K562 (cell line): ENCODE results near the gene CELA1. TPM values are rescaled to one million over a fixed set of nuclear protein-coding genes. Genes with fewer than 3 reads are reported as not detected.
A peak's percentile ranks its signal among the peaks of the same experiment; 100 is the strongest.

Experiments
- ADNP ChIP-seq: fragments of 200-800 bp; sonication (Bioruptor generic); IDR thresholded peaks from 2 replicates; pipeline ENCODE4 v1.6.1; 2016; ENCODE audit warnings: missing genetic modification characterization, missing compliant biosample characterization
- CCAR2 ChIP-seq: fragments of 200-400 bp; formaldehyde crosslinking; IDR thresholded peaks from 2 replicates; pipeline ENCODE4 v1.6.1; 2017; ENCODE audit warnings: mild to moderate bottlenecking, low read depth, low read length
- DACH1 ChIP-seq: fragments of 450-650 bp; IDR thresholded peaks from 2 replicates; pipeline ENCODE4 v1.6.1; 2018; ENCODE audit not compliant: partially characterized antibody
- ETV6 ChIP-seq, 3 experiments: fragments of 150-350 bp in 1 of 3; sonication (generic) in 1 of 3; formaldehyde crosslinking in 1 of 3; IDR thresholded peaks; 2 replicates each; pipeline versions ENCODE4 v1.6.1 to v1.8.0; 2014 to 2022; ENCODE audit warnings: borderline replicate concordance in 2 of 3, low read depth in 2 of 3, antibody characterized with exemption in 1 of 3, low read length in 1 of 3, mild to moderate bottlenecking in 1 of 3, missing genetic modification reagents in 1 of 3
- HIVEP1 ChIP-seq: fragments of 250-450 bp; sonication (Bioruptor Pico); IDR thresholded peaks from 2 replicates; pipeline ENCODE4 v1.4.0; 2020; ENCODE audit warnings: mild to moderate bottlenecking
- JUND ChIP-seq, 2 experiments: IDR thresholded peaks; 2 replicates in 1 of 2; 3 replicates in 1 of 2; pipeline ENCODE4 v1.6.1; 2011; ENCODE audit warnings: borderline replicate concordance in 2 of 2, low read depth in 2 of 2, low read length in 2 of 2, improper control_type of control experiment in 1 of 2, missing biosample characterization in 1 of 2, missing genetic modification characterization in 1 of 2, missing genetic modification reagents in 1 of 2
- MTA2 ChIP-seq: fragments of 450-650 bp; IDR thresholded peaks from 2 replicates; pipeline ENCODE4 v1.6.1; 2016; ENCODE audit warnings: low read depth
- NR2C2 ChIP-seq, 2 experiments: fragments of 200-800 bp in 1 of 2; sonication (Bioruptor generic) in 1 of 2; sonication (generic) in 1 of 2; formaldehyde crosslinking in 1 of 2; IDR thresholded peaks; 2 replicates each; pipeline versions ENCODE4 v1.6.1 to v1.8.0; 2016 to 2022; ENCODE audit warnings: mild to moderate bottlenecking in 1 of 2, missing compliant biosample characterization in 1 of 2, missing genetic modification characterization in 1 of 2, missing genetic modification reagents in 1 of 2
- PHF20 ChIP-seq: fragments of 450-650 bp; IDR thresholded peaks from 2 replicates; pipeline ENCODE4 v1.6.1; 2018; ENCODE audit not compliant: partially characterized antibody
- SAFB2 ChIP-seq: fragments of 200-400 bp; formaldehyde crosslinking; IDR thresholded peaks from 2 replicates; pipeline ENCODE4 v1.6.1; 2018; ENCODE audit warnings: borderline replicate concordance, low read length, low read depth, moderate library complexity; ENCODE audit not compliant: severe bottlenecking
- SMARCC2 ChIP-seq: fragments of 450-650 bp; IDR thresholded peaks from 2 replicates; pipeline ENCODE4 v1.6.1; 2017; ENCODE audit warnings: antibody characterized with exemption, moderate library complexity, mild to moderate bottlenecking, low read depth
- TBL1XR1 ChIP-seq, 2 experiments: IDR thresholded peaks; 2 replicates each; pipeline ENCODE4 v1.6.1; 2012; ENCODE audit warnings: improper control_type of control experiment in 2 of 2, low read length in 2 of 2, mild to moderate bottlenecking in 1 of 2
- TCF3 ChIP-seq: sonication (generic); formaldehyde crosslinking; IDR thresholded peaks from 2 replicates; pipeline ENCODE4 v1.4.0; 2020; ENCODE audit warnings: mild to moderate bottlenecking, missing genetic modification reagents
- TEAD2 ChIP-seq: fragments of 450-650 bp; IDR thresholded peaks from 2 replicates; pipeline ENCODE4 v1.6.1; 2016; ENCODE audit warnings: missing genetic modification characterization, control low read depth, missing compliant biosample characterization
- polyA plus RNA-seq, 8 experiments: library from polyadenylated mRNA; depleted of rRNA in 4 of 8; stranded (reverse) in 5 of 8; unstranded in 3 of 8; fragments of >200 nt; fragmentation: Nextera tagmentation in 2 of 8; fragmentation: Illumina TruSeq in 1 of 8; extraction: Ambion mirVana in 2 of 8; extraction: Trizol in 1 of 8; gene quantifications; 2 replicates each; pipeline versions ENCODE4 v1.2.1 to v1.2.3, GENCODE V29; 2011 to 2014; ENCODE audit warnings: inconsistent platforms in 1 of 8, missing spikeins in 1 of 8
- total RNA-seq, 7 experiments: library from RNA; depleted of rRNA in 6 of 7; stranded (reverse); fragments of >200 nt in 6 of 7; fragmentation: Illumina TruSeq in 2 of 7; extraction: Trizol in 2 of 7; gene quantifications; 2 replicates each; pipeline versions ENCODE4 v1.2.1 to v1.2.3, GENCODE V29; 2011 to 2021; ENCODE audit warnings: low replicate concordance in 1 of 7
- TF ChIP-seq, protein P1 (sequence below), 2 experiments: fragments of 450-650 bp; formaldehyde crosslinking in 1 of 2; IDR thresholded peaks; 2 replicates each; pipeline versions ENCODE4 v1.4.0 to v1.6.1; 2014 to 2020; ENCODE audit warnings: mild to moderate bottlenecking in 2 of 2, borderline replicate concordance in 1 of 2, low read depth in 1 of 2
- TF ChIP-seq, protein P2 (sequence below), 2 experiments: fragments of 250-450 bp in 1 of 2; fragments of 450-650 bp in 1 of 2; sonication (Bioruptor Pico) in 1 of 2; IDR thresholded peaks; 2 replicates each; pipeline versions ENCODE4 v1.6.1 to v1.8.0; 2016 to 2021; ENCODE audit warnings: mild to moderate bottlenecking in 2 of 2, moderate library complexity in 2 of 2, missing compliant biosample characterization in 1 of 2, missing genetic modification characterization in 1 of 2

Gene CELA1
- total and polyA plus RNA-seq, 9 of the 15 experiments (the other 6 are each of a cell fraction or from before 2014, with no cell fraction given), result 0.06 to 0.27 (median 0.22) TPM; not detected in 6

DNA sequence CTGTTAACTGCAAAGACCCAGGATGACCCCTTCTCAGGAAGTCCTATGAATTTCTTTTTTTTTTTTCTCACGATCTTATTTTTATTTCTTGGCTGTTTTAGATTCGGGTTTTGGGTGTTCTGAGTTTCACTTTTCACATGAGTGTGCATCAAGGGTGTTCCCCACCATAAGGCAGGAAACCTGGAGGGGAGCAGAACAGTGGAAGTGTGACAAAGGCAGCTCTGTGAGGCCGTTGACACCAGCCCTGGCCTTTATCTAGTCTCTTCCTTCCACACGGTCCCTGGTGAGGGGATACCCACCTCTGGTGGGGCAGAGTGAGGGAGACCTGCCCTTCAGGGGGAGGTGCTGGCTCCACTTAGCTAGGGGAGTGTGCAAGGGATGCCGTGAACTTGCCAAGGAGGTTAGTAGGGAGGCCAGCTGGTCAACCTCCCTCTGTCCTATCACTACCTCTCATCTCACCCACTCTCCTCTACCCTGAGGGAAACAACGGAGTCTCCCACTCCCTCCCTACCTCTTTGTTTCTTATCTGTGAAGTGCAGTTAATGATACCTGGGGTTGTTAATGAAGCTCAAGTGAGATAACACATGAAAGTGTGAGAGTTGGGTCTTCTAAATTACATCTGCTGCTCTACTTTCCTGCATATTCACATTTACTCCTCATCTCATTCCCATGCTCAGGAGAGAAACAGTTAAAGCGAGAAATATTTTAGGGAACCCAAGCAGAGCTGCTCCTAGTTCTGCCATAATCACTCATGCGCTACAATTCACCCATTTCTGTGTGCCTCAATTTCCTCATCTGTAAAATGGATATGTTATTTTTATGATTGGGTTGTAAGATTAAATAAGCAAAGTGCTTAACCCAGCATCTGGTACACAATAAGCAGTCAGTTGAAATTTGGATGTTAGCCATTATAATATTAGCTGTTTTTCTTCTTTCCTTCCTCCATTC is 49.1 kb upstream of the CELA1 start (continued):
- TF ChIP-seq CCAR2 (no peak), TBL1XR1 (IDR thresholded peaks at IDR 0.05; ENCODE audit: low read length in 2 of 2) (peak in 1 of 2 experiments; percentile 61; a peak in 1 of 4 replicates), ETV6 (IDR thresholded peaks at IDR 0.05; ENCODE audit: borderline replicate concordance in 1 of 2, low read depth in 2 of 2, low read length in 1 of 2) (no peak), ETV6 (CRISPR knock-in tag; IDR thresholded peaks at IDR 0.05; ENCODE audit: borderline replicate concordance) (no peak), SMARCC2 (peak; percentile 85), SAFB2 (no peak), JUND (IDR thresholded peaks at IDR 0.05; ENCODE audit: borderline replicate concordance, low read depth, low read length) (peak; percentile 59; the same call in 1 of the 2 replicates), JUND (tag; IDR thresholded peaks at IDR 0.05; ENCODE audit: borderline replicate concordance, low read depth, low read length) (peak; percentile 48; the same call in 2 of the 3 replicates), ADNP (tag) (peak; percentile 99), MTA2 (peak; percentile 89), TEAD2 (no peak), HIVEP1 (no peak), NR2C2 (CRISPR knock-in tag; IDR thresholded peaks at IDR 0.05) (no peak), NR2C2 (tag; IDR thresholded peaks at IDR 0.05) (peak; percentile 58; the same call in 1 of the 2 replicates), PHF20 (no peak), DACH1 (peak; percentile 92), TCF3 (peak; percentile 83)
- TF ChIP-seq, protein P1, sequence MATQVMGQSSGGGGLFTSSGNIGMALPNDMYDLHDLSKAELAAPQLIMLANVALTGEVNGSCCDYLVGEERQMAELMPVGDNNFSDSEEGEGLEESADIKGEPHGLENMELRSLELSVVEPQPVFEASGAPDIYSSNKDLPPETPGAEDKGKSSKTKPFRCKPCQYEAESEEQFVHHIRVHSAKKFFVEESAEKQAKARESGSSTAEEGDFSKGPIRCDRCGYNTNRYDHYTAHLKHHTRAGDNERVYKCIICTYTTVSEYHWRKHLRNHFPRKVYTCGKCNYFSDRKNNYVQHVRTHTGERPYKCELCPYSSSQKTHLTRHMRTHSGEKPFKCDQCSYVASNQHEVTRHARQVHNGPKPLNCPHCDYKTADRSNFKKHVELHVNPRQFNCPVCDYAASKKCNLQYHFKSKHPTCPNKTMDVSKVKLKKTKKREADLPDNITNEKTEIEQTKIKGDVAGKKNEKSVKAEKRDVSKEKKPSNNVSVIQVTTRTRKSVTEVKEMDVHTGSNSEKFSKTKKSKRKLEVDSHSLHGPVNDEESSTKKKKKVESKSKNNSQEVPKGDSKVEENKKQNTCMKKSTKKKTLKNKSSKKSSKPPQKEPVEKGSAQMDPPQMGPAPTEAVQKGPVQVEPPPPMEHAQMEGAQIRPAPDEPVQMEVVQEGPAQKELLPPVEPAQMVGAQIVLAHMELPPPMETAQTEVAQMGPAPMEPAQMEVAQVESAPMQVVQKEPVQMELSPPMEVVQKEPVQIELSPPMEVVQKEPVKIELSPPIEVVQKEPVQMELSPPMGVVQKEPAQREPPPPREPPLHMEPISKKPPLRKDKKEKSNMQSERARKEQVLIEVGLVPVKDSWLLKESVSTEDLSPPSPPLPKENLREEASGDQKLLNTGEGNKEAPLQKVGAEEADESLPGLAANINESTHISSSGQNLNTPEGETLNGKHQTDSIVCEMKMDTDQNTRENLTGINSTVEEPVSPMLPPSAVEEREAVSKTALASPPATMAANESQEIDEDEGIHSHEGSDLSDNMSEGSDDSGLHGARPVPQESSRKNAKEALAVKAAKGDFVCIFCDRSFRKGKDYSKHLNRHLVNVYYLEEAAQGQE (IDR thresholded peaks at IDR 0.05; ENCODE audit: borderline replicate concordance), result 0 out of 2 replicates have a peak, but pooled peaks have one; percentile 3
- TF ChIP-seq, protein P1 (CRISPR knock-in tag; IDR thresholded peaks at IDR 0.05; ENCODE audit: low read depth), result no peak
- TF ChIP-seq, protein P2, sequence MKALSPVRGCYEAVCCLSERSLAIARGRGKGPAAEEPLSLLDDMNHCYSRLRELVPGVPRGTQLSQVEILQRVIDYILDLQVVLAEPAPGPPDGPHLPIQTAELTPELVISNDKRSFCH (CRISPR knock-in tag; IDR thresholded peaks at IDR 0.05), result no peak
- TF ChIP-seq, protein P2 (tag; IDR thresholded peaks at IDR 0.05), result no peak
